Vagina (tissue), 2 donors: ENCODE results near the gene DEPP1. TPM values are rescaled to one million over a fixed set of nuclear protein-coding genes. Genes with fewer than 3 reads are reported as not detected.
A peak's percentile ranks its signal among the peaks of the same experiment; 100 is the strongest.

Experiments used
- DNase-seq, 2 donors: peaks; one replicate each; pipeline ENCODE4 v3.0.0-alpha.2; 2017; ENCODE audit errors: extremely low spot score in 2 of 2
- H3K27ac ChIP-seq: fragments of 200-600 bp; sonication (generic); one replicate; pipeline ENCODE4 v1.5.1; 2019
- H3K27me3 ChIP-seq: fragments of 200-600 bp; sonication (generic); one replicate; pipeline ENCODE4 v1.5.1; 2019
- H3K36me3 ChIP-seq, 2 donors: fragments of 200-600 bp; sonication (generic); one replicate each; pipeline ENCODE4 v1.5.1; 2017 to 2019
- H3K4me1 ChIP-seq: fragments of 200-600 bp; sonication (generic); one replicate; pipeline ENCODE4 v1.5.1; 2019
- H3K4me3 ChIP-seq, 2 donors: fragments of 200-600 bp; sonication (generic); 1 replicate in 1 of 2; 2 replicates in 1 of 2; pipeline ENCODE4 v1.5.1; 2016 to 2019
- H3K9me3 ChIP-seq: fragments of 200-600 bp; sonication (generic); one replicate; pipeline ENCODE4 v1.5.1; 2019
- CTCF ChIP-seq, 3 experiments: fragments of 450-650 bp in 2 of 3; fragments of 200-600 bp in 1 of 3; sonication (generic) in 1 of 3; IDR thresholded peaks; one replicate each; pipeline ENCODE4 v1.5.1; 2017 to 2019; ENCODE audit warnings: antibody characterized with exemption in 3 of 3, mild to moderate bottlenecking in 2 of 3, moderate library complexity in 2 of 3
- POLR2A ChIP-seq, 2 donors: fragments of 450-650 bp; IDR thresholded peaks; one replicate each; pipeline ENCODE4 v1.6.1; 2017; ENCODE audit warnings: antibody characterized with exemption in 2 of 2, mild to moderate bottlenecking in 2 of 2, moderate library complexity in 2 of 2
- POLR2AphosphoS5 ChIP-seq, 2 donors: sonication (generic); formaldehyde crosslinking; IDR thresholded peaks; one replicate each; pipeline ENCODE4 v1.9.0; 2017; ENCODE audit warnings: antibody characterized with exemption in 2 of 2, mild to moderate bottlenecking in 2 of 2, low read depth in 1 of 2; ENCODE audit not compliant: insufficient read depth in 1 of 2
- intact Hi-C: fragments of 100-400 bp; cut with DNase I; formaldehyde crosslinking; loops from one replicate; pipeline ENCODE4 v1.15.1; 2023
- total RNA-seq: library from RNA; depleted of rRNA; stranded (reverse); fragments of >200 nt; gene quantifications from one replicate; pipeline ENCODE4 v1.2.3, GENCODE V29; 2016

The DEPP1 gene
- total RNA-seq, 1 donor from 2014 or later = 155 TPM

GRCh38 chr10:44978213-44978569 is 418 bp downstream of the DEPP1 start:
- no peak for DNase-seq
- Histone ChIP-seq H3K9me3 (no peaks in the 10 kb centered on the region), H3K36me3 (no peaks in the 10 kb centered on the region), H3K4me3 (peak overlapping the region; percentile 41 to 54), H3K4me1 (peaks cover 77% of the 10 kb centered on the region), H3K27me3 (no peaks in the 10 kb centered on the region), H3K27ac (peak overlapping the region; percentile 95)
- intact Hi-C loops = no loop called here
- TF ChIP-seq POLR2A (IDR thresholded peaks at IDR 0.05) (no peak), CTCF (IDR thresholded peaks at IDR 0.05) (no peak), POLR2AphosphoS5 (IDR thresholded peaks at IDR 0.05; ENCODE audit: insufficient read depth in 1 of 2, low read depth in 1 of 2) (no peak)

- no peaks in the 10 kb centered on the region for H3K27me3 ChIP-seq
- no peak for DNase-seq
- H3K4me1 ChIP-seq = peaks cover 74% of the 10 kb centered on the region
- no peaks in the 10 kb centered on the region for H3K36me3 ChIP-seq
- intact Hi-C loops = no loop called here
- peak overlapping the region; percentile 41 to 54 for H3K4me3 ChIP-seq
- TF ChIP-seq POLR2AphosphoS5 (IDR thresholded peaks at IDR 0.05; ENCODE audit: insufficient read depth in 1 of 2, low read depth in 1 of 2) (peak in 1 of 2 donors; percentile 65), CTCF (IDR thresholded peaks at IDR 0.05) (no peak), POLR2A (IDR thresholded peaks at IDR 0.05) (no peak)
- H3K9me3 ChIP-seq = no peaks in the 10 kb centered on the region
- peak overlapping the region; percentile 95 for H3K27ac ChIP-seq
Observed at GRCh38 chr10:44977287-44978212, 1.1 kb downstream of the DEPP1 start.

- no peak for DNase-seq
- Histone ChIP-seq H3K9me3 (no peaks in the 10 kb centered on the region), H3K36me3 (peaks cover 0 to 4% of the 10 kb centered on the region in 2 donors), H3K27ac (peak overlapping the region; percentile 95), H3K4me1 (peaks cover 65% of the 10 kb centered on the region), H3K27me3 (no peaks in the 10 kb centered on the region), H3K4me3 (peak overlapping the region; percentile 41 to 54)
- TF ChIP-seq POLR2AphosphoS5 (IDR thresholded peaks at IDR 0.05; ENCODE audit: insufficient read depth in 1 of 2, low read depth in 1 of 2) = peak in 1 of 2 donors; percentile 10
- TF ChIP-seq POLR2A (IDR thresholded peaks at IDR 0.05) = no peak
- intact Hi-C loops = no loop called here
Observed at GRCh38 chr10:44976352-44977198, 2.0 kb downstream of the DEPP1 start.

- peak overlapping the region; percentile 95 for H3K27ac ChIP-seq
- peak overlapping the region; percentile 41 to 54 for H3K4me3 ChIP-seq
Observed at GRCh38 chr10:44975431-44976331, 2.9 kb downstream of the DEPP1 start.

More at GRCh38 chr10:44975431-44976331, 2.9 kb downstream of the DEPP1 start:
- Histone ChIP-seq H3K9me3 (no peaks in the 10 kb centered on the region), H3K27me3 (no peaks in the 10 kb centered on the region), H3K36me3 (peaks cover 0 to 4% of the 10 kb centered on the region in 2 donors), H3K4me1 (peaks cover 56% of the 10 kb centered on the region)
- intact Hi-C loops = no loop called here
- no peak for TF ChIP-seq POLR2AphosphoS5 (IDR thresholded peaks at IDR 0.05; ENCODE audit: insufficient read depth in 1 of 2, low read depth in 1 of 2)
- no peak for TF ChIP-seq CTCF (IDR thresholded peaks at IDR 0.05)
- TF ChIP-seq POLR2A (IDR thresholded peaks at IDR 0.05) = no peak
- DNase-seq = no peak
